Body of pancreas (tissue), 4 donors: ENCODE measurements around the gene CFAP57.

Source experiments
- POLR2A ChIP-seq, 3 donors: fragments of 450-650 bp; IDR thresholded peaks; one replicate each; pipeline ENCODE4 v1.6.1; 2016; ENCODE audit warnings: antibody characterized with exemption in 3 of 3, mild to moderate bottlenecking in 2 of 3
- TF ChIP-seq, protein P1 (sequence below), 7 experiments: fragments of 450-650 bp in 4 of 7; fragments of 200-600 bp in 3 of 7; sonication (generic) in 3 of 7; IDR thresholded peaks; one replicate each; pipeline ENCODE4 v1.5.1; 2016 to 2019; ENCODE audit warnings: antibody characterized with exemption in 7 of 7

DNA sequence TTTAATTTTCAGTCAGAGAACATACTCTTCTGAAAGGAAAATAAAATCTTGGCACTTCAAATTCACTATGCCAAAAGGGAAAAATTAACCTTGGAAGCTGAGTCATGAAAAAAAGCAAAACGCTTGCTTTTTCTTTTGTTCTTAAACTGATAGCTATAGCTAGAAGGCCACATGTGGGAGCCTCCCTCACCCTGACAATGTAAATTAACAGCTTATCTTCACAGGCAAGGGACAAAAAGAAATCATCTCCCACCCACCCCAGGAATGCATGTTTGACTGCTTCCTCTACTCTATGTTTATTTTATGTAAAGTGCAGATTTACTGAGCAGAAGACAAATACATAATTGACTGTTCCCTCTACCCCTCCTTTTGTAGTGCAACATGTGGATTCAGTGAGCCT is 38.1 kb upstream of the CFAP57 start:
- TF ChIP-seq, protein P1, sequence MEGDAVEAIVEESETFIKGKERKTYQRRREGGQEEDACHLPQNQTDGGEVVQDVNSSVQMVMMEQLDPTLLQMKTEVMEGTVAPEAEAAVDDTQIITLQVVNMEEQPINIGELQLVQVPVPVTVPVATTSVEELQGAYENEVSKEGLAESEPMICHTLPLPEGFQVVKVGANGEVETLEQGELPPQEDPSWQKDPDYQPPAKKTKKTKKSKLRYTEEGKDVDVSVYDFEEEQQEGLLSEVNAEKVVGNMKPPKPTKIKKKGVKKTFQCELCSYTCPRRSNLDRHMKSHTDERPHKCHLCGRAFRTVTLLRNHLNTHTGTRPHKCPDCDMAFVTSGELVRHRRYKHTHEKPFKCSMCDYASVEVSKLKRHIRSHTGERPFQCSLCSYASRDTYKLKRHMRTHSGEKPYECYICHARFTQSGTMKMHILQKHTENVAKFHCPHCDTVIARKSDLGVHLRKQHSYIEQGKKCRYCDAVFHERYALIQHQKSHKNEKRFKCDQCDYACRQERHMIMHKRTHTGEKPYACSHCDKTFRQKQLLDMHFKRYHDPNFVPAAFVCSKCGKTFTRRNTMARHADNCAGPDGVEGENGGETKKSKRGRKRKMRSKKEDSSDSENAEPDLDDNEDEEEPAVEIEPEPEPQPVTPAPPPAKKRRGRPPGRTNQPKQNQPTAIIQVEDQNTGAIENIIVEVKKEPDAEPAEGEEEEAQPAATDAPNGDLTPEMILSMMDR (IDR thresholded peaks at IDR 0.05), result no peak
- TF ChIP-seq POLR2A (IDR thresholded peaks at IDR 0.05), result no peak
